K562 (cell line): ENCODE measurements around the gene BTBD1. TPM values are rescaled to one million over a fixed set of nuclear protein-coding genes. Genes with fewer than 3 reads are reported as not detected.

Experiments used
- ATF1 ChIP-seq, 2 experiments: fragments of 450-650 bp in 1 of 2; IDR thresholded peaks; 2 replicates each; pipeline ENCODE4 v1.6.1; 2016; ENCODE audit warnings: missing compliant biosample characterization in 1 of 2, missing genetic modification characterization in 1 of 2
- CHD2 ChIP-seq: IDR thresholded peaks from 2 replicates; pipeline ENCODE4 v1.6.1; 2011; ENCODE audit warnings: low read depth, low read length
- CREB1 ChIP-seq, 2 experiments: sonication (generic) in 1 of 2; formaldehyde crosslinking in 1 of 2; IDR thresholded peaks; 2 replicates each; pipeline versions ENCODE4 v1.6.1 to v1.8.0; 2012 to 2022; ENCODE audit warnings: inconsistent platforms in 1 of 2, mild to moderate bottlenecking in 1 of 2, missing genetic modification reagents in 1 of 2, moderate library complexity in 1 of 2
- EGR1 ChIP-seq: fragments of 450-650 bp; conservative IDR thresholded peaks from 2 replicates; pipeline ENCODE4 v1.6.1; 2017; ENCODE audit warnings: mild to moderate bottlenecking
- EWSR1 ChIP-seq: fragments of 450-650 bp; IDR thresholded peaks from 2 replicates; pipeline ENCODE4 v1.6.1; 2018; ENCODE audit warnings: borderline replicate concordance, mild to moderate bottlenecking, low read depth, moderate library complexity; ENCODE audit not compliant: partially characterized antibody
- FOXA3 ChIP-seq, 2 experiments: fragments of 450-650 bp in 1 of 2; sonication (generic) in 1 of 2; formaldehyde crosslinking; IDR thresholded peaks in 1 of 2; conservative IDR thresholded peaks in 1 of 2; 2 replicates each; pipeline versions ENCODE4 v1.4.0 to v1.8.0; 2020 to 2022; ENCODE audit warnings: mild to moderate bottlenecking in 2 of 2, missing genetic modification reagents in 1 of 2
- L3MBTL2 ChIP-seq: fragments of 450-650 bp; IDR thresholded peaks from 2 replicates; pipeline ENCODE4 v1.6.1; 2016; ENCODE audit warnings: mild to moderate bottlenecking, moderate library complexity
- MAZ ChIP-seq, 2 experiments: fragments of 450-650 bp in 1 of 2; sonication (generic) in 1 of 2; formaldehyde crosslinking; IDR thresholded peaks in 1 of 2; conservative IDR thresholded peaks in 1 of 2; 2 replicates each; pipeline versions ENCODE4 v1.4.0 to v1.5.0; 2020; ENCODE audit warnings: mild to moderate bottlenecking in 1 of 2, missing genetic modification reagents in 1 of 2
- NFIC ChIP-seq: fragments of 450-650 bp; IDR thresholded peaks from 2 replicates; pipeline ENCODE4 v1.6.1; 2017; ENCODE audit warnings: mild to moderate bottlenecking, inconsistent platforms
- NR1H2 ChIP-seq: sonication (generic); formaldehyde crosslinking; IDR thresholded peaks from 2 replicates; pipeline ENCODE4 v1.4.0; 2020; ENCODE audit warnings: mild to moderate bottlenecking, missing genetic modification reagents
- NR2C1 ChIP-seq, 2 experiments: fragments of 450-650 bp; IDR thresholded peaks; 2 replicates each; pipeline ENCODE4 v1.6.1; 2017; ENCODE audit warnings: mild to moderate bottlenecking in 2 of 2, antibody characterized with exemption in 1 of 2, inconsistent platforms in 1 of 2, missing compliant biosample characterization in 1 of 2, missing genetic modification characterization in 1 of 2
- POLR2AphosphoS5 ChIP-seq: IDR thresholded peaks from 2 replicates; pipeline ENCODE4 v1.6.1; 2011; ENCODE audit warnings: mild to moderate bottlenecking, low read depth, low read length, moderate library complexity; ENCODE audit not compliant: control insufficient read depth, insufficient read depth
- POLR2B ChIP-seq: fragments of 450-650 bp; IDR thresholded peaks from 2 replicates; pipeline ENCODE4 v1.6.1; 2018; ENCODE audit warnings: low read depth; ENCODE audit not compliant: partially characterized antibody
- SAFB ChIP-seq: fragments of 200-400 bp; formaldehyde crosslinking; IDR thresholded peaks from 2 replicates; pipeline ENCODE4 v1.6.1; 2017; ENCODE audit warnings: low read depth, low read length, borderline replicate concordance
- TCF7 ChIP-seq: sonication (generic); IDR thresholded peaks from 2 replicates; pipeline ENCODE4 v1.6.1; 2016; ENCODE audit warnings: antibody characterized with exemption, borderline replicate concordance
- TOE1 ChIP-seq, 2 experiments: fragments of 450-650 bp in 1 of 2; sonication (generic) in 1 of 2; formaldehyde crosslinking in 1 of 2; IDR thresholded peaks; 2 replicates each; pipeline versions ENCODE4 v1.7.1 to v1.8.0; 2016 to 2022; ENCODE audit warnings: borderline replicate concordance in 2 of 2, mild to moderate bottlenecking in 2 of 2, antibody characterized with exemption in 1 of 2, inconsistent platforms in 1 of 2, low read depth in 1 of 2, missing genetic modification reagents in 1 of 2, moderate library complexity in 1 of 2
- ZNF143 ChIP-seq: sonication (generic); formaldehyde crosslinking; IDR thresholded peaks from 2 replicates; pipeline ENCODE4 v1.9.0; 2022; ENCODE audit warnings: mild to moderate bottlenecking, missing genetic modification reagents
- ZNF165 ChIP-seq: fragments of 250-450 bp; sonication (Bioruptor Pico); IDR thresholded peaks from 2 replicates; pipeline ENCODE4 v1.4.0; 2020; ENCODE audit warnings: borderline replicate concordance
- ZNF253 ChIP-seq: fragments of 250-450 bp; sonication (Bioruptor Pico); conservative IDR thresholded peaks from 2 replicates; pipeline ENCODE4 v1.6.1; 2021; ENCODE audit warnings: mild to moderate bottlenecking
- ZNF347 ChIP-seq: fragments of 450-650 bp; formaldehyde crosslinking; IDR thresholded peaks from 2 replicates; pipeline ENCODE4 v1.4.0; 2020; ENCODE audit warnings: low read depth, mild to moderate bottlenecking, moderate library complexity
- ZNF354B ChIP-seq: fragments of 250-450 bp; sonication (Bioruptor Pico); IDR thresholded peaks from 2 replicates; pipeline ENCODE4 v1.4.0; 2020
- polyA plus RNA-seq, 8 experiments: library from polyadenylated mRNA; depleted of rRNA in 4 of 8; stranded (reverse) in 5 of 8; unstranded in 3 of 8; fragments of >200 nt; fragmentation: Nextera tagmentation in 2 of 8; fragmentation: Illumina TruSeq in 1 of 8; extraction: Ambion mirVana in 2 of 8; extraction: Trizol in 1 of 8; gene quantifications; 2 replicates each; pipeline versions ENCODE4 v1.2.1 to v1.2.3, GENCODE V29; 2011 to 2014; ENCODE audit warnings: inconsistent platforms in 1 of 8, missing spikeins in 1 of 8
- total RNA-seq, 7 experiments: library from RNA; depleted of rRNA in 6 of 7; stranded (reverse); fragments of >200 nt in 6 of 7; fragmentation: Illumina TruSeq in 2 of 7; extraction: Trizol in 2 of 7; gene quantifications; 2 replicates each; pipeline versions ENCODE4 v1.2.1 to v1.2.3, GENCODE V29; 2011 to 2021; ENCODE audit warnings: low replicate concordance in 1 of 7
- TF ChIP-seq, protein P1 (sequence below): fragments of 250-450 bp; sonication (Bioruptor Pico); IDR thresholded peaks from 2 replicates; pipeline ENCODE4 v1.8.0; 2021; ENCODE audit warnings: mild to moderate bottlenecking, moderate library complexity
- TF ChIP-seq, protein P2 (sequence below), 2 experiments: fragments of 200-800 bp in 1 of 2; sonication (Bioruptor generic) in 1 of 2; sonication (generic) in 1 of 2; formaldehyde crosslinking in 1 of 2; IDR thresholded peaks in 1 of 2; conservative IDR thresholded peaks in 1 of 2; 2 replicates each; pipeline versions ENCODE4 v1.5.0 to v1.6.1; 2016 to 2020; ENCODE audit warnings: missing compliant biosample characterization in 1 of 2, missing genetic modification characterization in 1 of 2, missing genetic modification reagents in 1 of 2

The BTBD1 gene
- total and polyA plus RNA-seq, 9 of the 15 experiments (the other 6 are each of a cell fraction or from before 2014, with no cell fraction given), result 19.4 to 106 (median 90.4) TPM

DNA sequence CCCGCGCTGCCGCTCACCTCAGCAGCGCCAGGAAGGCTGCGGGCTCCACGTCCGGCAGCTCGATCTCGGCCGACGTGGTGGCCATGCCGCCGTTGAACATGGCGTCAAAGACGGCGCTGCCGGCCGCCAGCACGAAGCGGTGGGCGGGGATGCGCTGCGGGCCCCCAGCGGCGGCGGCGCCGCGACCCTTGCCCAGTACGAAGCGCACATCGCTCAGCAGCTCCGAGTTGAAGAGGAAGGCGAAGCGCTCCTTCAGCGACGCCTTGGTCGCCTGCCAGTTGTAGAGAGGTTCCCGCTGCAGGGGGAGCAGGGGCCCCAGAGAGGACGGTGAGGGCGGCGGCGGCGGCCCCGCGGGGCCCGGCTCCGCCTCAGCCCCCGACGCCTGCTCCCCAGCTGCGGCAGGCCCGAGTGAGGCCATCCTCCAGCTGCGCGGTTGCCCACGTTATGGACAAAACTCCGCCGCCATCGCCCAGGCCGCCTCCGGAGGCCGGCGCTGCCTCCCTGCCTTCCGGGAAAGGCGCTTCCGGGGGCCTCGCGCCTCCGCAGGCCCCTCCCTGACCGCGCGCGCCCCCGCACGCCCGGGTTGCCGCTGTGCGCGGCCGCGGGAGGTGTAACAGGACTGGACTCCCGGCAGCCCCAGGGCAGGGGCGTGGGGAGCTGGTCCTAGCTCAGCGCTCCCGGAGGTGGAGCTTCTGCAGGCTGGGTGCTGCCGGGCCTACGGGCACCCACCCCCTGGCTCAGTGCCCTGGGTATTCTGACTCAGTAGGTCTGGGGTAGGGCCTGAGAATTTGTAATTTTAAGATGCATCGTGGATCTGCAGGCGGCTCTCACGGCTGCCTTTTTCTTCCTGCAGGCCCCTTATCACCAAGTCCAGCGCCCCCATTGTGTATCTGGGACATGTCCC is at the start of gene BTBD1 (continued):
- TF ChIP-seq L3MBTL2, result peak; percentile 52; the same call in 1 of the 2 replicates
- 0 out of 2 replicates have a peak, but pooled peaks have one; percentile 64 for TF ChIP-seq TCF7
- TF ChIP-seq ZNF354B (CRISPR knock-in tag), result no peak
- peak; percentile 62; the same call in 1 of the 2 replicates for TF ChIP-seq ZNF143
- no peak; the same call in 1 of the 2 replicates for TF ChIP-seq CREB1 (IDR thresholded peaks at IDR 0.05)
- no peak; the same call in 1 of the 2 replicates for TF ChIP-seq CREB1 (CRISPR knock-in tag; IDR thresholded peaks at IDR 0.05)
- TF ChIP-seq MAZ (CRISPR knock-in tag; conservative IDR thresholded peaks at IDR 0.05 in 1 of 2, IDR thresholded peaks at IDR 0.05 in 1 of 2), result peak; percentile 97 to 98
- TF ChIP-seq TOE1 (IDR thresholded peaks at IDR 0.05; ENCODE audit: borderline replicate concordance), result peak; percentile 67; the same call in 1 of the 2 replicates
- no peak for TF ChIP-seq TOE1 (CRISPR knock-in tag; IDR thresholded peaks at IDR 0.05; ENCODE audit: borderline replicate concordance, low read depth)
- TF ChIP-seq ATF1 (CRISPR knock-in tag; IDR thresholded peaks at IDR 0.05), result no peak
- peak; percentile 61 for TF ChIP-seq ATF1 (tag; IDR thresholded peaks at IDR 0.05)
- TF ChIP-seq ZNF347 (CRISPR knock-in tag), result no peak
- TF ChIP-seq NFIC, result peak; percentile 64
- TF ChIP-seq CHD2, result no peak
- TF ChIP-seq, protein P1, sequence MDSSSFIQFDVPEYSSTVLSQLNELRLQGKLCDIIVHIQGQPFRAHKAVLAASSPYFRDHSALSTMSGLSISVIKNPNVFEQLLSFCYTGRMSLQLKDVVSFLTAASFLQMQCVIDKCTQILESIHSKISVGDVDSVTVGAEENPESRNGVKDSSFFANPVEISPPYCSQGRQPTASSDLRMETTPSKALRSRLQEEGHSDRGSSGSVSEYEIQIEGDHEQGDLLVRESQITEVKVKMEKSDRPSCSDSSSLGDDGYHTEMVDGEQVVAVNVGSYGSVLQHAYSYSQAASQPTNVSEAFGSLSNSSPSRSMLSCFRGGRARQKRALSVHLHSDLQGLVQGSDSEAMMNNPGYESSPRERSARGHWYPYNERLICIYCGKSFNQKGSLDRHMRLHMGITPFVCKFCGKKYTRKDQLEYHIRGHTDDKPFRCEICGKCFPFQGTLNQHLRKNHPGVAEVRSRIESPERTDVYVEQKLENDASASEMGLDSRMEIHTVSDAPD (CRISPR knock-in tag), result no peak
- peak; percentile 82 for TF ChIP-seq POLR2AphosphoS5
- no peak for TF ChIP-seq ZNF253
- peak; percentile 91 for TF ChIP-seq EGR1
- peak; percentile 48; the same call in 1 of the 2 replicates for TF ChIP-seq SAFB
- peak; percentile 39 for TF ChIP-seq POLR2B
- TF ChIP-seq NR2C1 (IDR thresholded peaks at IDR 0.05), result no peak
- TF ChIP-seq NR2C1 (tag; IDR thresholded peaks at IDR 0.05), result 0 out of 2 replicates have a peak, but pooled peaks have one; percentile 13
- TF ChIP-seq ZNF165 (CRISPR knock-in tag), result no peak
- peak in 1 of 2 experiments; percentile 62; a peak in 1 of 4 replicates for TF ChIP-seq FOXA3 (CRISPR knock-in tag; conservative IDR thresholded peaks at IDR 0.05 in 1 of 2, IDR thresholded peaks at IDR 0.05 in 1 of 2)
- TF ChIP-seq, protein P2, sequence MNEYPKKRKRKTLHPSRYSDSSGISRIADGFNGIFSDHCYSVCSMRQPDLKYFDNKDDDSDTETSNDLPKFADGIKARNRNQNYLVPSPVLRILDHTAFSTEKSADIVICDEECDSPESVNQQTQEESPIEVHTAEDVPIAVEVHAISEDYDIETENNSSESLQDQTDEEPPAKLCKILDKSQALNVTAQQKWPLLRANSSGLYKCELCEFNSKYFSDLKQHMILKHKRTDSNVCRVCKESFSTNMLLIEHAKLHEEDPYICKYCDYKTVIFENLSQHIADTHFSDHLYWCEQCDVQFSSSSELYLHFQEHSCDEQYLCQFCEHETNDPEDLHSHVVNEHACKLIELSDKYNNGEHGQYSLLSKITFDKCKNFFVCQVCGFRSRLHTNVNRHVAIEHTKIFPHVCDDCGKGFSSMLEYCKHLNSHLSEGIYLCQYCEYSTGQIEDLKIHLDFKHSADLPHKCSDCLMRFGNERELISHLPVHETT (CRISPR knock-in tag; conservative IDR thresholded peaks at IDR 0.05 in 1 of 2, IDR thresholded peaks at IDR 0.05 in 1 of 2), result peak in 1 of 2 experiments; percentile 87; a peak in 2 of 4 replicates
- TF ChIP-seq EWSR1, result no peak
- TF ChIP-seq NR1H2 (CRISPR knock-in tag), result 0 out of 2 replicates have a peak, but pooled peaks have one; percentile 76
